ENCODE results near the gene CD99.

The CD99 gene

GRCh38 chrX:2679534-2680485, 11.3 kb upstream of the CD99 start (continued):
- TF ChIP-seq PRDM6 (tag by site-specific recombination; IDR thresholded peaks at IDR 0.05) (peak; percentile 95), OSR2 (tag by site-specific recombination; IDR thresholded peaks at IDR 0.05) (peak; percentile 61), ZNF280D (tag by site-specific recombination; IDR thresholded peaks at IDR 0.05) (no peak), ZNF792 (tag by site-specific recombination; IDR thresholded peaks at IDR 0.05) (no peak), PBX3 (CRISPR knock-in tag; IDR thresholded peaks at IDR 0.05) (no peak), PRDM10 (tag by site-specific recombination; IDR thresholded peaks at IDR 0.05) (peak; percentile 74), ZBTB1 (tag by site-specific recombination; IDR thresholded peaks at IDR 0.05) (no peak)

GRCh38 chrX:2680486-2681348, 10.4 kb upstream of the CD99 start:
- ChIA-PET CTCF (no interaction called here), POLR2A (no interaction called here)
- Histone ChIP-seq H3K4me3 (ENCODE audit: low read depth, low read length) (no peak overlapping the region), H3K4me1 (ENCODE audit: control insufficient read depth, insufficient read depth, low read length) (peaks cover 10% of the 10 kb centered on the region), H3K27ac (ENCODE audit: extremely low read depth, low read depth, low read length) (peak overlapping the region; percentile 67; the same call in 1 of the 2 replicates), H3K9me3 (ENCODE audit: control insufficient read depth, insufficient read depth, low read depth, low read length) (no peaks in the 10 kb centered on the region), H3K36me3 (ENCODE audit: control insufficient read depth in 2 of 2, insufficient read depth in 1 of 2, low read length in 2 of 2) (no peaks in the 10 kb centered on the region)
- 0 out of 2 replicates have a peak, but pooled peaks have one; percentile 4 for TF ChIP-seq ZNF423 (tag by site-specific recombination; IDR thresholded peaks at IDR 0.05)
- peak; percentile 100 for TF ChIP-seq EGR2 (tag by site-specific recombination; IDR thresholded peaks at IDR 0.05; ENCODE audit: low read depth)
- TF ChIP-seq ZBTB17 (tag by site-specific recombination; IDR thresholded peaks at IDR 0.05) = peak; percentile 92
- peak; percentile 99 for TF ChIP-seq ZFHX2 (tag by site-specific recombination; conservative IDR thresholded peaks at IDR 0.05)
- TF ChIP-seq ZNF366 (tag by site-specific recombination; conservative IDR thresholded peaks at IDR 0.05) = peak; percentile 73
- no peak for TF ChIP-seq ZNF121 (tag by site-specific recombination; IDR thresholded peaks at IDR 0.05)
- TF ChIP-seq ZNF488 (tag by site-specific recombination; IDR thresholded peaks at IDR 0.05) = no peak
- TF ChIP-seq GLI4 (tag by site-specific recombination; IDR thresholded peaks at IDR 0.05) = no peak
- no peak for TF ChIP-seq ZNF433 (tag by site-specific recombination; IDR thresholded peaks at IDR 0.05; ENCODE audit: low read depth)
